Measurements from ENCODE around the gene DGKZ.
"Not testable (repeated sequence)": the region's sequence is repeated elsewhere in the genome, so short reads cannot be mapped to it uniquely, and the experiment has no call there.

The DGKZ gene, protein sequence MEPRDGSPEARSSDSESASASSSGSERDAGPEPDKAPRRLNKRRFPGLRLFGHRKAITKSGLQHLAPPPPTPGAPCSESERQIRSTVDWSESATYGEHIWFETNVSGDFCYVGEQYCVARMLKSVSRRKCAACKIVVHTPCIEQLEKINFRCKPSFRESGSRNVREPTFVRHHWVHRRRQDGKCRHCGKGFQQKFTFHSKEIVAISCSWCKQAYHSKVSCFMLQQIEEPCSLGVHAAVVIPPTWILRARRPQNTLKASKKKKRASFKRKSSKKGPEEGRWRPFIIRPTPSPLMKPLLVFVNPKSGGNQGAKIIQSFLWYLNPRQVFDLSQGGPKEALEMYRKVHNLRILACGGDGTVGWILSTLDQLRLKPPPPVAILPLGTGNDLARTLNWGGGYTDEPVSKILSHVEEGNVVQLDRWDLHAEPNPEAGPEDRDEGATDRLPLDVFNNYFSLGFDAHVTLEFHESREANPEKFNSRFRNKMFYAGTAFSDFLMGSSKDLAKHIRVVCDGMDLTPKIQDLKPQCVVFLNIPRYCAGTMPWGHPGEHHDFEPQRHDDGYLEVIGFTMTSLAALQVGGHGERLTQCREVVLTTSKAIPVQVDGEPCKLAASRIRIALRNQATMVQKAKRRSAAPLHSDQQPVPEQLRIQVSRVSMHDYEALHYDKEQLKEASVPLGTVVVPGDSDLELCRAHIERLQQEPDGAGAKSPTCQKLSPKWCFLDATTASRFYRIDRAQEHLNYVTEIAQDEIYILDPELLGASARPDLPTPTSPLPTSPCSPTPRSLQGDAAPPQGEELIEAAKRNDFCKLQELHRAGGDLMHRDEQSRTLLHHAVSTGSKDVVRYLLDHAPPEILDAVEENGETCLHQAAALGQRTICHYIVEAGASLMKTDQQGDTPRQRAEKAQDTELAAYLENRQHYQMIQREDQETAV

DNA sequence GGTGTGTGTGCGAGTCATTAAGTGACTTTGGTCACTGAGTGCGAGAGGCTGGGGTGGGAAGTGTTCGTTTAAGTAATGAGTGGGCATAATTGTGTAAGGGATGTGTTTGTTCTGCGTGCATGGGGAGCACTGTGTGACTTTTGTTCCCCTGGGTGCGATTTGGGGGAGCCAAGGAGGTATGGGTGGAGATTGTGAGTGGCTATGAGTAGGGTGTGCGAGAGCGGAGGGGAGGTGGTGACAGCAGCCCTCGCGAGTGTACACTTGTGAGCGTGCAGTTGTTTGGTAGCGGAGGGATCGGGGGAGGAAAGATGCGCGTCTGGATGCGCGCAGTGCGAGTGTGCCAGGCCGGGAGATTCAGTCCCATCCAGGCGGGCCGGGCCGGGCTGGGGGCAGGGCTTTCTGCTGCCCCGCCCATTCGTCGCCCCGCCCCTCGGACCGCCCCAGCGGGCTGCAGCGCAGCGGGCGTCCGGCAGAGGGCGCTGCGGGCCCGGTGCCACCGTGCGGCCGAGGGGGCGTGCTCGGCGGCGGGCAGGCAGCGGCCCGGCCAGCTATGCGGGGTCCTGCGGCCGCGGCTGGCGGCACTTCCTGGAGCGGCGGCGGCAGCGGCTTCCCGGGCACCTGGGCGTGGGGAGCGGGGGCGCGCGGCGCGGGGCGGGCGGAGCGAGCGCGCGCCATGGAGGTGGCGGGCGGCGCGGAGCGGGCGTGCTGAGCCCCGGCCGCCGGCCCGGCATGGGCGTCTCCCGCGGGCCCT lies at the start of gene DGKZ:
Gene DGKZ, plus strand, starts transcription at position 578 of the 751 bp plus-strand sequence. CDS start 197 bp downstream, outside the sequence.
- TF ChIP-seq, protein P1, sequence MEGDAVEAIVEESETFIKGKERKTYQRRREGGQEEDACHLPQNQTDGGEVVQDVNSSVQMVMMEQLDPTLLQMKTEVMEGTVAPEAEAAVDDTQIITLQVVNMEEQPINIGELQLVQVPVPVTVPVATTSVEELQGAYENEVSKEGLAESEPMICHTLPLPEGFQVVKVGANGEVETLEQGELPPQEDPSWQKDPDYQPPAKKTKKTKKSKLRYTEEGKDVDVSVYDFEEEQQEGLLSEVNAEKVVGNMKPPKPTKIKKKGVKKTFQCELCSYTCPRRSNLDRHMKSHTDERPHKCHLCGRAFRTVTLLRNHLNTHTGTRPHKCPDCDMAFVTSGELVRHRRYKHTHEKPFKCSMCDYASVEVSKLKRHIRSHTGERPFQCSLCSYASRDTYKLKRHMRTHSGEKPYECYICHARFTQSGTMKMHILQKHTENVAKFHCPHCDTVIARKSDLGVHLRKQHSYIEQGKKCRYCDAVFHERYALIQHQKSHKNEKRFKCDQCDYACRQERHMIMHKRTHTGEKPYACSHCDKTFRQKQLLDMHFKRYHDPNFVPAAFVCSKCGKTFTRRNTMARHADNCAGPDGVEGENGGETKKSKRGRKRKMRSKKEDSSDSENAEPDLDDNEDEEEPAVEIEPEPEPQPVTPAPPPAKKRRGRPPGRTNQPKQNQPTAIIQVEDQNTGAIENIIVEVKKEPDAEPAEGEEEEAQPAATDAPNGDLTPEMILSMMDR (conservative IDR thresholded peaks at IDR 0.05; ENCODE audit: low read depth, low read length): peak; percentile 44
- peak within 1 kb of the TSS; percentile 81 for H3K4me3 ChIP-seq (ENCODE audit: low read depth, low read length)
- peak; percentile 78 for DNase-seq (ENCODE audit: low read depth)

DNA sequence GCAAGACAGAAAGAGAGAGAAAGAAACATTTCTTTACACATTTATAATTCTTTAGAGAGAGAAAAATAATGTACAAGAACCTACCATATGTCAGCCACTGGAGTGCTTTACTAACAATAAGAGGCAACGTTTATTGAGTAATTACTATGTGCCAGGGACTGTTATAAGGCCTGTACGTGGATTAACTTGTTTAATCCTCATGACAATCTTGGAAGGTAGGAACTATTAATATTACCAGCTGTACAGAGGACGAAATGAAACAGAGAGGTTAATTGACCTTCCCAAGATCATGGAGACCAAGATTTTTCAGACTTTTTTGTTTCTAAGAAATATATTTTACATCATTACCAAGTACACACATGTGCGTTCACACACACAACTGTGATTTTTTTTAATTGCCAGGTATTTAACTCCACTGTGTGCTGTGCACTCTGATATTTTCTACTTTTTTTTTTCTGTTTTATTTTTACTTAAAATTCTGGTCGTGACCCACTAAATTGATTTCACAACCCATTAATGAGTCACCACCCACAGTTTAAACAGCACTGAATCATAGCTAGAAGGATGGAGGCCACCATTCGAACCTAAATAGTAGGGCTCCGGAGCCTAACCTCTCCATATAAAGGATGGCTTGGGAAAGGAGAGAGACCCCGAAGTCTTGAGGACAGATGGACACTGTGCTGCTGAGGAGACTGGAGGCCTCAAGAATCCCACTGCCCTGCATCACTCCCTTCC lies 48.4 kb upstream of the DGKZ start:
- peak overlapping the region; percentile 24 for H3K4me3 ChIP-seq (ENCODE audit: low read depth, low read length)
- peak; percentile 89 for DNase-seq (ENCODE audit: low read depth)
- TF ChIP-seq, protein P1 (conservative IDR thresholded peaks at IDR 0.05; ENCODE audit: low read depth, low read length): no peak

DNA sequence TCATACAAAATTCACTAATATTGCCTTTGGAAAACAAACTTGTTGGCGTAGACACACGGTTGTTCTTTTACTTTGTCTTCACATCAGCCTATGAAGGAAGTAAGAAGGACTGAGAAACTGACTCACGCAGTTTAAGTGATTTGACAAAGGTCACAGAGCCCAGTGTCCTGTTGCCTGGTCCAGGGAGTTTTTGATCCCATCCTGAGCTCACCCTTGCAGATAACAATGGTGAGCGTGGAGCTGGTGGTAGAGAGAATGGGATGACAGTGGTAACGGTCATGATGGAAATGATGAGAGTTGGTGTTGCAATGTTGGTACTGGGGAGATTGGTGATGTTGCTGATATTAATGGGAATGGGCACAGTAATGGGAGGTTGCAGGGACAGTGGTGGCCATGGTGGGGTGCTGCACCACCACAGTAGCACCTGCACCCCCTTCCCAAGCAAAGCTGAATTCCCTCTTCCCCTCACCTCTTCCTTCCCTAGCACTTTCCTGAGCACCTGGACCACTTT lies 47.8 kb upstream of the DGKZ start:
- no peak for DNase-seq (ENCODE audit: low read depth)
- no peak overlapping the region for H3K4me3 ChIP-seq (ENCODE audit: low read depth, low read length)
- TF ChIP-seq, protein P1 (conservative IDR thresholded peaks at IDR 0.05; ENCODE audit: low read depth, low read length): no peak

DNA sequence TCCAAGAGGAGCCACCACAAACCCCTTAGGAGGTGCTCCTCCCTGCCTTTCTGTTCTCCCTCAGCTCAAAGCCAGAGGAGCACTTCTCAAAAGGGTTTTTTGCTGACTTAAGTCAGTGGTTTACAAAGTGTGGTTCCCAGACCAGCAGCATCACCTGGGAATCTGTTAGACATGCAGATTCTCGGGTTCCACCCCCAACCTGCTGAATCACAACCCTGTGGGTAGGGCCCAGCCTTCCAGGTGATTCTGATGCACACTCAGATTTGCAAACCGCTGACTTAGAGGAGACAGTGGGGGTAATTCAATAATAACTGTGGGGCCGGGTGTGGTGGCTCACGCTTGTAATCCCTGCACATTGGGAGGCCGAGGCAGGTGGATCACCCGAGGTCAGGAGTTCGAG lies 47.0 kb upstream of the DGKZ start:
- DNase-seq (ENCODE audit: low read depth): no peak
- TF ChIP-seq, protein P1 (conservative IDR thresholded peaks at IDR 0.05; ENCODE audit: low read depth, low read length): no peak
- H3K4me3 ChIP-seq (ENCODE audit: low read depth, low read length): no peak overlapping the region

DNA sequence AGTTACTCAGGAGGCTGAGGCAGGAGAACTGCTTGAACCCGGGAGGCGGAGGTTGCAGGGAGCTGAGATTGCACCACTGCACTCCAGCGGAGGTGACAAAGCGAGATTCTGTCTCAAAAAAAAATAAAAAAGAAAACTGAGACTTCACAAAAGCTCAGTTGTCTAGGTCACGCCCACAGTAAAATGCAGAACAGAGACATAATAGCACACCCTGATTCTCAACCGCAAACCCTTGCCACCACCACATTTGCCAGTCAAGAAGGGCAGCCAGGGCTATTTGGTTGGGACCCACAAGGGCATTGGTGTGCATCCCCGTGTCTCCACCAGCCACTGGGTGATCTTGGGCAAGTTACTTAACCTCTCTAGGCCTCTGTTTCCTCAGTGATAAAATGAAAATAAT lies 44.4 kb upstream of the DGKZ start:
- H3K4me3 ChIP-seq (ENCODE audit: low read depth, low read length): no peak overlapping the region
- DNase-seq (ENCODE audit: low read depth): no peak
- TF ChIP-seq, protein P1 (conservative IDR thresholded peaks at IDR 0.05; ENCODE audit: low read depth, low read length): no peak

DNA sequence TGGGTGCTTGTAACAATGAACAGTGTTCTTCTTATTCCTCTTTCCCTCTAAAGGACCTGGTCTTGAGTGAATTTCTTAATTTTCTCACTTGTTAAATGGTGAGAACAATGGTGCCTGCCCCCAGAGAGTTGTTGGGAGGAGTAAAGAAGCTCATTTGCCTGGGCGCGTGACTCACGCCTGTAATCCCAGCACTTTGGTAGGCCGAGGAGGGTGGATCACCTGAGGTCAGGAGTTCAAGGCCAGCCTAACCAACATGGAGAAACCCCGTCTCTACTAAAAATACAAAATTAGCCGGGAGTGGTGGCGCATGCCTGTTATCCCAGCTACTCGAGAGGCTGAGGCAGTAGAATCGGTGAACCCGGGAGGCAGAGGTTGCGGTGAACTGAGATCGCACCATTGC lies 43.2 kb upstream of the DGKZ start:
- DNase-seq (ENCODE audit: low read depth); H3K4me3 ChIP-seq (ENCODE audit: low read depth, low read length): not testable (repeated sequence)

Data from choroid plexus epithelial cell (primary cell).